HL-60 (cell line): ENCODE data around the gene TAB3.

Source experiments
- DNase-seq, 2 experiments: peaks; one replicate each; pipeline ENCODE4 v3.0.0-alpha.2; 2010 to 2020; ENCODE audit warnings: low read depth in 1 of 2, low spot score in 1 of 2
- H3K27ac ChIP-seq: fragments of 250-450 bp; sonication (Bioruptor Pico); replicated peaks from 2 replicates; pipeline ENCODE4 v1.5.1; 2020; ENCODE audit warnings: mild to moderate bottlenecking, moderate library complexity
- H3K27me3 ChIP-seq: fragments of 250-450 bp; sonication (Bioruptor Pico); 2 replicates; pipeline ENCODE4 v1.5.1; 2021; ENCODE audit warnings: mild to moderate bottlenecking, moderate library complexity; ENCODE audit not compliant: insufficient read depth, poor library complexity, severe bottlenecking
- H3K4me3 ChIP-seq: replicated peaks from 2 replicates; pipeline ENCODE4 v1.5.1; 2011; ENCODE audit warnings: mild to moderate bottlenecking, control low read depth, low read length; ENCODE audit not compliant: insufficient read depth
- GABPA ChIP-seq: IDR thresholded peaks from 2 replicates; pipeline ENCODE4 v1.6.1; 2012; ENCODE audit warnings: low read depth
- POLR2AphosphoS5 ChIP-seq: IDR thresholded peaks from 2 replicates; pipeline ENCODE4 v1.6.1; 2012; ENCODE audit warnings: low read depth
- SPI1 ChIP-seq: IDR thresholded peaks from 2 replicates; pipeline ENCODE4 v1.6.1; 2012; ENCODE audit warnings: low read depth, mild to moderate bottlenecking, borderline replicate concordance
- TF ChIP-seq, protein P1 (sequence below): IDR thresholded peaks from one replicate; pipeline ENCODE4 v1.5.1; 2011; ENCODE audit warnings: low read length, control low read depth, inconsistent platforms; ENCODE audit not compliant: insufficient read depth
- TF ChIP-seq, protein P2 (sequence below): IDR thresholded peaks from 2 replicates; pipeline ENCODE4 v1.6.1; 2012; ENCODE audit warnings: low read depth; ENCODE audit not compliant: insufficient replicate concordance

The TAB3 gene

GRCh38 chrX:30904186-30904585, 15.1 kb upstream of the TAB3 start:
- Histone ChIP-seq H3K4me3 (no peak overlapping the region), H3K27me3 (peaks cover 4% of the 10 kb centered on the region), H3K27ac (no peak overlapping the region)
- TF ChIP-seq POLR2AphosphoS5 (no peak), SPI1 (no peak)
- TF ChIP-seq, protein P1, sequence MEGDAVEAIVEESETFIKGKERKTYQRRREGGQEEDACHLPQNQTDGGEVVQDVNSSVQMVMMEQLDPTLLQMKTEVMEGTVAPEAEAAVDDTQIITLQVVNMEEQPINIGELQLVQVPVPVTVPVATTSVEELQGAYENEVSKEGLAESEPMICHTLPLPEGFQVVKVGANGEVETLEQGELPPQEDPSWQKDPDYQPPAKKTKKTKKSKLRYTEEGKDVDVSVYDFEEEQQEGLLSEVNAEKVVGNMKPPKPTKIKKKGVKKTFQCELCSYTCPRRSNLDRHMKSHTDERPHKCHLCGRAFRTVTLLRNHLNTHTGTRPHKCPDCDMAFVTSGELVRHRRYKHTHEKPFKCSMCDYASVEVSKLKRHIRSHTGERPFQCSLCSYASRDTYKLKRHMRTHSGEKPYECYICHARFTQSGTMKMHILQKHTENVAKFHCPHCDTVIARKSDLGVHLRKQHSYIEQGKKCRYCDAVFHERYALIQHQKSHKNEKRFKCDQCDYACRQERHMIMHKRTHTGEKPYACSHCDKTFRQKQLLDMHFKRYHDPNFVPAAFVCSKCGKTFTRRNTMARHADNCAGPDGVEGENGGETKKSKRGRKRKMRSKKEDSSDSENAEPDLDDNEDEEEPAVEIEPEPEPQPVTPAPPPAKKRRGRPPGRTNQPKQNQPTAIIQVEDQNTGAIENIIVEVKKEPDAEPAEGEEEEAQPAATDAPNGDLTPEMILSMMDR = no peak
- TF ChIP-seq, protein P2, sequence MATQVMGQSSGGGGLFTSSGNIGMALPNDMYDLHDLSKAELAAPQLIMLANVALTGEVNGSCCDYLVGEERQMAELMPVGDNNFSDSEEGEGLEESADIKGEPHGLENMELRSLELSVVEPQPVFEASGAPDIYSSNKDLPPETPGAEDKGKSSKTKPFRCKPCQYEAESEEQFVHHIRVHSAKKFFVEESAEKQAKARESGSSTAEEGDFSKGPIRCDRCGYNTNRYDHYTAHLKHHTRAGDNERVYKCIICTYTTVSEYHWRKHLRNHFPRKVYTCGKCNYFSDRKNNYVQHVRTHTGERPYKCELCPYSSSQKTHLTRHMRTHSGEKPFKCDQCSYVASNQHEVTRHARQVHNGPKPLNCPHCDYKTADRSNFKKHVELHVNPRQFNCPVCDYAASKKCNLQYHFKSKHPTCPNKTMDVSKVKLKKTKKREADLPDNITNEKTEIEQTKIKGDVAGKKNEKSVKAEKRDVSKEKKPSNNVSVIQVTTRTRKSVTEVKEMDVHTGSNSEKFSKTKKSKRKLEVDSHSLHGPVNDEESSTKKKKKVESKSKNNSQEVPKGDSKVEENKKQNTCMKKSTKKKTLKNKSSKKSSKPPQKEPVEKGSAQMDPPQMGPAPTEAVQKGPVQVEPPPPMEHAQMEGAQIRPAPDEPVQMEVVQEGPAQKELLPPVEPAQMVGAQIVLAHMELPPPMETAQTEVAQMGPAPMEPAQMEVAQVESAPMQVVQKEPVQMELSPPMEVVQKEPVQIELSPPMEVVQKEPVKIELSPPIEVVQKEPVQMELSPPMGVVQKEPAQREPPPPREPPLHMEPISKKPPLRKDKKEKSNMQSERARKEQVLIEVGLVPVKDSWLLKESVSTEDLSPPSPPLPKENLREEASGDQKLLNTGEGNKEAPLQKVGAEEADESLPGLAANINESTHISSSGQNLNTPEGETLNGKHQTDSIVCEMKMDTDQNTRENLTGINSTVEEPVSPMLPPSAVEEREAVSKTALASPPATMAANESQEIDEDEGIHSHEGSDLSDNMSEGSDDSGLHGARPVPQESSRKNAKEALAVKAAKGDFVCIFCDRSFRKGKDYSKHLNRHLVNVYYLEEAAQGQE = no peak
- DNase-seq = no peak

- no peak for DNase-seq
- TF ChIP-seq, protein P1 = no peak
- TF ChIP-seq SPI1 = no peak
- TF ChIP-seq POLR2AphosphoS5 = no peak
- TF ChIP-seq, protein P2 = no peak
- Histone ChIP-seq H3K4me3 (no peak overlapping the region), H3K27me3 (peaks cover 4% of the 10 kb centered on the region), H3K27ac (no peak overlapping the region)
These were observed 11.2 kb upstream of the TAB3 start for GRCh38 chrX:30900227-30900626.

DNA sequence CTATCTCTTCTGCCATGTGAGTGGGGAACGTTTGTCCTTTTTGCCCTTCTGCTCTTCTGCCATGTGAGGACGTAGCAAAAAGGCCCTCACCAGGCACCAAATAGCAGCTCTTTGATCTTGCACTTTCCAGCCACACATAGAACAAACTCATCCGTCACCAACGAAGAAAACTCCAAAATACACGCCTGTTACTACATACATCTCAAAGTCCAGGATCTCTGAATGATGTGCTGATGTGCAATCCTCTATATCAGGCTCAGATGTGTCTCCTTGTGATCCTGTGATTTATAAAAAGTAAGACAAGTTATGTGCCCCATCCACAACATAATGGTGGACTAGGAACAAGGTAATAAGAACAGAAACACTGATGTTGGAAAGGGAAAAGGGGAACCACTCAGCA, 9.8 kb upstream of the TAB3 start:
- Histone ChIP-seq H3K4me3 (no peak overlapping the region), H3K27me3 (peaks cover 4% of the 10 kb centered on the region), H3K27ac (no peak overlapping the region)
- TF ChIP-seq, protein P2 = no peak
- TF ChIP-seq, protein P1 = no peak
- TF ChIP-seq SPI1 (no peak), POLR2AphosphoS5 (no peak), GABPA (no peak)
- DNase-seq = no peak
